Astrocyte (in vitro differentiated cells and primary cell): ENCODE data around the gene PLAAT4.

Experiments
- CTCF ChIP-seq: IDR thresholded peaks from 2 replicates; pipeline ENCODE4 v1.5.1; 2011; ENCODE audit warnings: low read depth, mild to moderate bottlenecking, inconsistent platforms, low read length, moderate library complexity; ENCODE audit not compliant: insufficient read depth
- EZH2 ChIP-seq: IDR thresholded peaks from 2 replicates; pipeline ENCODE4 v1.6.1; 2012; ENCODE audit warnings: mild to moderate bottlenecking, low read length, inconsistent platforms; ENCODE audit not compliant: insufficient read depth

GRCh38 chr11:63573881-63574855, 37.6 kb downstream of the PLAAT4 start:
- TF ChIP-seq CTCF (no peak), EZH2 (no peak)
